ENCODE data around the gene LMAN1L.

LMAN1L gene

GRCh38 chr15:74812533-74812932, at the start of gene LMAN1L:
LMAN1L (plus strand) TSS chr15:74812835; CDS start chr15:74812855, 20 bp downstream.
- no peak for DNase-seq

DNA sequence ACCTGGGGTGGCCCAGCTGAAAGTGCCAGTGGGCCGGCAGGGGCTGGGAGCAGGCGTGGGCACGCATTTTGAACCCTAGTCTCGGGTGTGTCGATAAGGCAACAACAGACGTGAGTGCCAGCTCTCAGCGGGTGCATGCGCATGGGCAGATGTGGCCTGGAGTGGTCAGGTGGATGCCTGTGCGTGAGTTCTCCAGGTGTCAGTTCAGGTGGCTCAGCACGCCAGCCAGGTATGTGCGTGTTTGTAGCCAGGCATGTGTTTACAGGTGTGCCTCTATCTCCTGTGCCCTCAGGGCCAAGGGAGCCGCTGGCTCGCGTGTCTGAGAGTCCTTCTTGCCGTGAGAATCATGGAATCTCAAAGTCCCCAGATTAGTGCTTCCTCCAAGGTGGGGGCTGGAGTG, 49.2 kb upstream of the LMAN1L start:
- no peak for DNase-seq

GRCh38 chr15:74767167-74768098, 45.2 kb upstream of the LMAN1L start:
- DNase-seq: no peak

DNA sequence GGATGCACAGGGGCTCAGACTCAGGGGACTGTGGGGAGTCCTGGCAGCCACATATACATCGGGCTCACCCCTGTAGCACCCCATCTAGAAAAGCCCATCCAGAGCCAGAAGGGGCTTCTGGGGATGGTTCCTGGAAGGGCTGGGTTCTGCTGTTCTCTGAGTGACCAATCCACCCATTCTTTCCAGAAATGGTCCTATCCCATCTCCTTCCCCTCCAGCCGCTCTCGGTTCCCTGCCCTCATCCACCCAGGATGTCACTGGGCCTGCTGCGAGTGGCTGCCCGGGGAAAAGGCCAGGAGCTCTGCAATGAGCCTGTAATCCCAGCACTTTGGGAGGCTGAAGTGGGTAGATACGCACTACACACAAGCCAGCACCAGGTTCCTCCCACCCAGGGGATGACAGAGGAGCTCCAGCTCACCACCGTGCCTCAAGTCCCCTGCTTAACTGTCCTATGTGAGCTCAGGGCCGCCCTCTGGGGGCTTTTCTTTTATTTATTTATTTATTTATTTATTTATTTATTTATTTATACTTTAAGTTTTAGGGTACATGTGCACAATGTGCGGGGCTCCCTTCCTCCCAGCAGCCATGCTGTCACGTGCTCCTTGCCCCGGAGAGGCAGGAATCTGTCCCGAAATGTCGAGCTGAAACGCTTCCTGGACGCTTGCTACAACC, 44.4 kb upstream of the LMAN1L start:
- DNase-seq: no peak

DNA sequence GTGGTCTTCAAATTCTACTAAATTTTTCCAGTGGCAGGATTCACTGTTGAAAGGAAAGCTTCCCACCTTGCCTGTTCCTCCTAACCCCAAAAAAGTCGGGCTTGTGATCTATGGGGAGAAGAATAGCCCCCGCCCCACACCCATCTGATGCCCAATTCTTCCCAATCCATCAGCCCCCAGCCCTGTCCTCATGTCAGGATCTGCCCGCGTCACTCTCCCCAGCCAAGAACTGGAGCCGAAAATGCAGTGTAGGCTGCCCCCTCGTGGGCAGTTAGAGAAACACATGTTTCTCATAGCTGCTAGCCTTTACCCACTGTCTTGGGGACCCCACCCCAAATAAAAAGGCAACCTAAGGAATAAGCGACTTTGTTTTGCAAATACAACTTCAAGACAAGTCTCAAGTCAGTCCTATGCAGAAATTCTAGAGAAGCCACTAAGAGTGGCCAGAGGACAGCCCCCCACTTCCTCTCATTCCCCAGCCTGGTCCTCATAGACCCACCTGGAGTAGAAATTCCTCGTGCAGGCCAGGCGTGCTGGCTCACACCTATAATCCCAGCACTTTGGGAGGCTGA, 43.8 kb upstream of the LMAN1L start:
- DNase-seq: no peak

DNA sequence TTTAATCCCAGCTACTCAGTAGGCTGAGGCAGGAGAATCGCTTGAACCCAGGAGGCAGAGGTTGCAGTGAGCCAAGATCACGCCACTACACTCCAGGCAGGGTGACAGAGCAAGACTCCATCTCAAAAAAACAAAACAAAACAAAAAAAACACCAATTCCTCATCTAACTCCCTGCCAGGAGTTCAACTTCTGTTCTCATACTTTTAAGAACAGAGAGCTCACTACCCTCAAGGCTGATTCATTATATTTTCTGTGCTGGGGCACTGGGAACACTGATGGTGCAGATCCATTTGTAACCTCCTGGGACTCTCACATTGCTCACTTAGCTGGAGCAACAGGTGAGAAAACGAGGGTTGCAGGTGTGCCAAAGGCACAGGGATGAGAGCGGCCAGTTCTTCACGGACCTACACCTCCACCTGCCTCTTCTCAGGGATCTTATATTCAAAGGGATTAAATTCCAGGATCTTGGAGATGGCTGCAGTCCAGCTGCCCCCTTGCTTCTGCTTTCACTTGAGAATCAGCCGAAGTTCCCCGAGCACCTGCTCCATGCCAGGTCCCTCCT, 43.1 kb upstream of the LMAN1L start:
- no peak for DNase-seq

DNA sequence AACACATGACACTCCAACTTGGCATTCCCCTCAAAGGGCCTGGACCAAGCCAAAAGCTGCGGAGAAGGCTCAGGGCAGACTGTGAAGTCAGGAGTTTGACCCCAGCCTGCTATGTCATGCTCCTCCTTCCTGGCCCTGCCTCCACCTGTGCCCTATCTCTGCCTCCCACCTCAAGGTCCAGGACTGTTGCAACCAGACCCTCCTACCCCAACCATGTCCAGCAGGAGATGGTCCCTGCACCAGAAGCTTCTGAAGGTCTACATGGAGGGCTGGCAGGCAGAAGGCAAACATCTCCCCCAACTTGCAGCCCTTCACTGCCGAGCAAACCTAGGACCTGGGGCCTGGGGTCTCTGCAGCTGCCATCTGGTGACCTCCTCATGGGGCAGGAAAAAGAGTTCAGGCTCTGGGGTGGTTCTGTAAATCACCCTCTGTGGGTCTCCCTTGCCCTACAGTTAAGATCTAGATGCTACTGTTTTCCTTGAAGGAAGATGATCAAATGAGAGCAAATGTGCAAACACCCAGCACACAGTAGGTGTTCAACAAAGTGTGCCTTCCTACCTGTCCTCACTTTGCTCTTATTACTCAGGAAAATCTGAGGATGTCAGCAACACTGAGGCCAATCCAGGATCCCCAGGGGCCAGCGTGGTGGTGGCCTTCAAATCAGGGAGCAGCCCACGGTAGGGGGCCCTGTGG, 42.3 kb upstream of the LMAN1L start:
- DNase-seq: no peak

GRCh38 chr15:74773329-74773728, 39.3 kb upstream of the LMAN1L start:
- DNase-seq: no peak

GRCh38 chr15:74773731-74774252, 38.8 kb upstream of the LMAN1L start:
- DNase-seq: no peak

DNA sequence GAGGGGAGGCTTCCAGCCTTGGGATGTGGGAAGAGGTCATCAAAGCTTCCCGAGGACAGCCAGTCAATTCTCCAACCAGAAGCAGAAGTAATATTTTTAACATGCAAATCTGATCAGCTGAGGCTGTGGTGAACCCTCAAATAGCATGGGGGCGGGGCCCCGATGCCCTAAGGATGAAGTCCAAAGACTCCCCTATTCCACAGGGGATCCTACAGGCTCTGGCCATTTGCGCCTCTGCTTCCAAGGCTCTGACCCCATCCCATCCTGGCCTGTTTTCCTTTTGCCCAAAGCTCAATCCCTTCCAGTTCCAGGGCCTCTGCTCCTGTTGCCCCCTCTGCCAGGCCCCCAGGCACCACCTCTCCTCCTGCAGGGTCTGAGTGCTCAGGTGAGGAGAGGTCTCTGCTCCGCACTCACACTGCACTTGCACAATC, 37.5 kb upstream of the LMAN1L start:
- no peak for DNase-seq

- DNase-seq: no peak
These were observed 36.7 kb upstream of the LMAN1L start for GRCh38 chr15:74775894-74776293.

GRCh38 chr15:74776821-74777768, 35.5 kb upstream of the LMAN1L start:
- DNase-seq: no peak

DNA sequence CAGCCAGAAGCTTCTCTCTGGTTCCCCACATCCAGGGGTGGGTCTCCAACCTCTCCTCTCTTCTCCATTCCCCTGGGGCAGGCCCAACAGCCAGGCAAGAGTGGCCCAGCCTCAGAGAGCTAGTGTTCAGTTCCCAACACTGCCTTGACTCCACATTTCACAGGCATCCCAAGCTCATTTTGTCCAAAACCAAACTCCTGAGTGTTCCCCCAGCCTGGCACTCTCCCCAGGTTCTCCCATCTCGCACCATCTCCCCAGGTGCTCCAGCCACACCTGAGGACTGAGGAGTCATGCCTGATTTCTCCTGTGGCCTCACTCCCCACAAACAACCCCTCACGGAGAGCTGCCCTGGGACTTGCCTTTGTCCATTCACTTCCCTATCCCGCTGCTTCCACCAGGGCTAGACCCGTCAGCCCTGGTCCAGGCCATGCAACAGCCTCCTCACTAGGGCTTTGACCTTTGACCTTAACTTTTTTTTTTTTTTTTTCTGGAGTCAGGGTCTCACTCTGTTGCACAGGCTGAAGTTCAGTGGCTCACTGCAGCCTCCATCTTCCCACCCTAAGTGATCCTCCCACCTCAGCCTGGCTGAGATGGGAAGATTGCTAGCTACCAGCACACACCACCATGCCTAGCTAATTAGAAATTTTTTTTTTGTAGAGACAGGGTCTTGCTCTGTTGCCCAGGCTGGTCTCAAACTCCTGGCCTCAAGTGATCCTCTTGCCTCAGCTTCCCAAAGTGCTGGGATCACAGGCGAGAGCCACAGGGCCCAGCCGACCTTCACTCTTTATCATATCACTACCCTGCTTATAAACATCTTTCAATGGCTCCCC, 34.7 kb upstream of the LMAN1L start:
- DNase-seq: no peak

GRCh38 chr15:74778599-74778970, 34.0 kb upstream of the LMAN1L start:
- no peak for DNase-seq

GRCh38 chr15:74779162-74779648, 33.4 kb upstream of the LMAN1L start:
- no peak for DNase-seq

- DNase-seq: no peak
These were observed 31.9 kb upstream of the LMAN1L start for GRCh38 chr15:74780523-74781430.

DNA sequence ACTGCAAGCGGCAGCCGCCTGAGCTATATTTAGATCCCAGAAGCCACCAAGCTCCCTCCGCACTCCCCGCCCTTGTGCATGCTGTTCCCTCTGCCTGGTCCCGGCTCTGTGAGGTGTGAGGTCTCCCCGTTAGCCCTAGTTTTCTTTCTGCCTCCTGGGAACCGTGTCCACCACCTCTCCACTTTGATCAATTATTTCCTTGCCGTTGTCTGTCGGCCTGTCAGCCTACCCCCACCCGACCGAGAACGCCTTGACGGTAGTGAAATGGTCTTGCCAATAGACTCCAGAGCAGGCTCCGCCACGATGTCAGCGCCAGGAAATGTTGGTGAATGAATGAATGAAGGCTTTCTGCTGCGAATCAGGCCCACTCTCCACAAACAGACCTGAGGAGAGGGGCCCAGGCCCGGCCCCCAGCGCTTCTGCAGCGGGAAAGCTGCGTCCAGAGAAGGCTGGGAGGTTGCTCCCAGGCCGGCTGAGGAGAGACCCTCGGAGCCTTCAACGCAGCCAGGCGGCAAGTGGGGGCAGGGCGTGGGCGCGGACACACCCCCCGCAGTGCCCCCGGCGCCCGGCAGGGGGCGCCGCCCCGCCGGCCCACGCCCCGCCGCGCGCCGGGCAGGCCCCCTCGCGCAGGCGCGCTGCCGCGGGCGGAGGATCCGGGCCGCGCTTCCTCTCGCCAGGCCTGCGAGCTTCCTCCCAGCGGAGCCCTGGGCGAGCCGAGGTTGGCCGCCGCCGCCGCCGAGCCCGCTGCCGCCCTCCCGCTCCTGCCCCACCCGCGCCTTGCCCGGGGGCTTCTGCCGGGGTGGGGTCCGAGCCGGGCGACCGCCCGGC, 31.0 kb upstream of the LMAN1L start, which contains the start of gene CSK:
CSK (plus strand) TSS at position 650 of the 828 bp plus-strand sequence. CDS start 16,218 bp downstream, outside the sequence.
- no peak for DNase-seq
